ENCODE data around the gene LIPE.

The LIPE gene

GRCh38 chr19:42403586-42403985, 23.6 kb downstream of the LIPE start:
- ATAC-seq = no peak
- TF ChIP-seq SNAI2 (CRISPR knock-in tag; IDR thresholded peaks at IDR 0.05) (no peak), CREB5 (CRISPR knock-in tag; IDR thresholded peaks at IDR 0.05; ENCODE audit: low read depth) (no peak), ZFP3 (CRISPR knock-in tag; IDR thresholded peaks at IDR 0.05) (no peak), ESRRG (CRISPR knock-in tag; IDR thresholded peaks at IDR 0.05) (no peak), RARB (CRISPR knock-in tag; IDR thresholded peaks at IDR 0.05) (no peak), ARNTL (CRISPR knock-in tag; IDR thresholded peaks at IDR 0.05; ENCODE audit: borderline replicate concordance, low read depth) (no peak)

DNA sequence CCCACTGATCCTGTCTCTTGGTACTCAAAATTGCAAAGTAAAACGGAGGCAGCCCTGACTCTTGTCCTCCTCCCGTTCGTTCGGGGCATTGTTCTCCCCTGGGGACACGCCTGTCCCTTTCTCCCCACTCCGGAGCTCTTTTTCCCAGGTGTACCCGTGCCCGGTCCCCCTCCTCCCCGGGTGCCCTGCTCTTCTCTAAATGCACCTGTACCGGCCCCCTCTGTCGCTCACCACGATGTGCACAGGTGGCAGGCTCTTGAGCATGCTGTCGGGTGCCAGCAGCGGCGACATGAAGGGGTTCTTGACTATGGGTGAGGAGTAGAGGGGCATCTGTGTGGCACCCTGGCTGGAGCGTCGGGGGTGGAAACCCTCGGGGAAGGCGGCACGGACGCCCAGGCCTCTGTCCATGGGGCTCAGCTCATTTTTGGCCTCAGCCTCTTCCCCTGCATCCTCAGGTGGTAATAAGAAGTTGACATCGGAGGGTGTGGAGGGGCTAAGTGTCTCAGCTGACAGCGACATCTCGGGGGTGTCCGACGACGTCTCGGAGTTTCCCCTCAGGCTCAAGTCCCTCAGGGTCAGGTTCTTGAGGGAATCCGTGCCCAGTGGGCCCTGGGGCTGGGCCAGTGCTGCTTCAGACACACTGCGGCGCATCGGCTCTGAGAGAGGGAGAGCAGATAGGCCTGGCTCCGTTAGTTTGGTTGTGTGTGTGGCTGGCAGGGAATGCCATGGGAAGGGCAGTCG, 24.6 kb downstream of the LIPE start:
- TF ChIP-seq ZNF565 (CRISPR knock-in tag; conservative IDR thresholded peaks at IDR 0.05; ENCODE audit: low read depth) (no peak), ZC3H10 (CRISPR knock-in tag; IDR thresholded peaks at IDR 0.05) (no peak), CSRNP3 (CRISPR knock-in tag; IDR thresholded peaks at IDR 0.05) (no peak), BACH2 (CRISPR knock-in tag; IDR thresholded peaks at IDR 0.05; ENCODE audit: borderline replicate concordance) (no peak), TCF4 (CRISPR knock-in tag; IDR thresholded peaks at IDR 0.05; ENCODE audit: borderline replicate concordance) (no peak), ZNF8 (CRISPR knock-in tag; IDR thresholded peaks at IDR 0.05) (no peak), ZNF70 (CRISPR knock-in tag; IDR thresholded peaks at IDR 0.05) (no peak), OSR1 (CRISPR knock-in tag; IDR thresholded peaks at IDR 0.05) (no peak), ZFP3 (CRISPR knock-in tag; IDR thresholded peaks at IDR 0.05) (no peak)
- ATAC-seq = no peak

DNA sequence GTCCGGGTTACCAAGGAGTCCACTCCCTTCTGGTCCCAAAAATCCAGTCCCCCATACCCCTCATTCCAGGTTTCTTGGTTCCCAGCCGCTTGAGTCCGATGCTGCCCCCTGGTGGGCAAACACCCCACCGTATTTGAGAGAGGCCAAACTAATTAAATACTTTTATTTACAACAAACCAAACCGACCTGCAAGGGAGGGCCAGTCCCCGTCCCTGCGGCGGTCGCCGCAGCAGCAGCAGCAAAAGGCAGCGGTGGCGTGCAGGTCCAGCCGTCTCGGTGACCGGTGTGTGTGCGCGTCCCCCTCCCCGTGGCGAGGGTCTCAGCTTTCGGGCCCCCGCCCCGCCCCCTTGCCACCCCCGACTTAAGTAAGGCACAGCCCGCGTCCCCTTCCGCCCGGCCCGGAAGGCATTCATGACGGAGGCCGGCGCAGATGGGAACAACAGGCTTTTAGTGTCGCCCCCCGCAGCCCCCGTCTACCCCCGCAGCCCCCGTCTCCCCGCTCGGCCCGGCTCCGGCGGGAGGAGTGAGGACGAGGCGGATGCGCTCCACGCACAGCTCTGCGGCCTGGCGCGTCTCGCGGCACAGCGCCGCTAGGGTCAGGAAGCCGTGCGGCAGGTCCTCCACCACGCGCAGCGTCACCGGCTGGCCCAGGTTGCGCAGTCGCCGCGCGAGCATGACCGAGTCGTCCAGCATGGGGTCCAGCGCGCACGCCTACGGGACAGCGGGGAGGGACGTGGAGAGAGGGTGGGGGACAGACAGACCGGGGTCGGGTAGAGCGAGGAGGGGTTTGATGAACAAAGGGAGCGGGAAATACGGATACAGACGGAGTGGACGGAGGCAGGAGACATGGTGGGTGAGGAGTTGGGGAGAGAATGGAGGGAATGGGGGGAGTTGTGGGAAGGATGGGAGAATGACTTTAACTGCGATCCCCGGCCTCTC, 25.6 kb downstream of the LIPE start:
- TF ChIP-seq ZNF565 (CRISPR knock-in tag; conservative IDR thresholded peaks at IDR 0.05; ENCODE audit: low read depth) (no peak), ZC3H10 (CRISPR knock-in tag; IDR thresholded peaks at IDR 0.05) (no peak), ZNF8 (CRISPR knock-in tag; IDR thresholded peaks at IDR 0.05) (no peak), PATZ1 (CRISPR knock-in tag; IDR thresholded peaks at IDR 0.05; ENCODE audit: borderline replicate concordance) (no peak)
- peak; percentile 68 for ATAC-seq

- ATAC-seq = no peak
- no peak for TF ChIP-seq ZNF70 (CRISPR knock-in tag; IDR thresholded peaks at IDR 0.05)
- no peak for TF ChIP-seq RARB (CRISPR knock-in tag; IDR thresholded peaks at IDR 0.05)
- TF ChIP-seq ISL1 (CRISPR knock-in tag; IDR thresholded peaks at IDR 0.05) = no peak
Measured at GRCh38 chr19:42400404-42400803, 26.8 kb downstream of the LIPE start.

DNA sequence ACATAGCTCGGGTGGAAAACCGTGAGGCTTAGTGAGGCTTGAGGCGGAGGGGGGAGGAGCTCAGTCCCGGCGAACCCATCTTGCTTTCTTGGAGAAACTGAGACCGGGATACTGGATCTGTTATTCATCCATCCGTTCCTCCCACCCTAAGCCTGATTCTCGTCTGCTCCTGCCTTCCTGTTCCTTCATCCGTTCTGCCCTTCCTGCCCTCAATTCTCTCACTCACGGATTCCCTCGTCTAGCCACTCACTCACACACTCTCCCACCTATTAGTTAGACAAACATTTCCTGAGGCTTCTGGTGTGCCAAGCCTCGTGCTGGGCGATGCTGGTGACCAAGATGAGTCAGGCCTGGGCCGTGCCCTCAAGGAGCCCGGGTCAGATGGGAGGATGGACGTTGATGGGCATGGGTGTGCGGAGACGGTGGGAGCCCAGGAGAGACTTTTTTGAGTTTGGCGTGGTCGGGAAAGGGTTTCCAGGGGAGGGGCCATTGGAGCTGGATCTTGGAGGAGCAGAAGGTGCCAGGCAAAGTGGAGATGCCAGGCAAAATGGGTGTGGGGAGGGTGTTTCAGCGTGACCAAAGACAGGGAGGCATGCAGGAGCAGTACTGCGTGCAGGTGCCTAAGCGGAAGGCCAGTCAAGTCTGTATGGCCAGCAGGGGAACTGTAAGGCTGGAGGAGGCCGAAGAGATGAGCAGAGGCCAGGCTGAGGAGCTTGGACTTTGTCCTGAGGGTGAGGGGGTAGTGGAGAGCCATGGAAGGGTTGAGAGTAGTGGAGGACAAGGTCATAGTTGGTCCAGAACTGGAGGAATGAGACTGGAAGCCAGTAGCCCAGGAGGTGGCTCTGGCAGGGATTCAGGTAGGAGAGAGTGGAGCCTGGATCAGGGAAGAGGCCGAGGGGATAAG, 29.7 kb downstream of the LIPE start:
- ATAC-seq = no peak
- no peak for TF ChIP-seq SNAI2 (CRISPR knock-in tag; IDR thresholded peaks at IDR 0.05)
- no peak for TF ChIP-seq ZFP30 (CRISPR knock-in tag; IDR thresholded peaks at IDR 0.05)
- no peak for TF ChIP-seq BACH2 (CRISPR knock-in tag; IDR thresholded peaks at IDR 0.05; ENCODE audit: borderline replicate concordance)
- no peak for TF ChIP-seq POU6F1 (CRISPR knock-in tag; IDR thresholded peaks at IDR 0.05; ENCODE audit: borderline replicate concordance, low read depth)
- no peak for TF ChIP-seq PATZ1 (CRISPR knock-in tag; IDR thresholded peaks at IDR 0.05; ENCODE audit: borderline replicate concordance)
- TF ChIP-seq GLIS3 (CRISPR knock-in tag; IDR thresholded peaks at IDR 0.05) = no peak
- TF ChIP-seq OSR1 (CRISPR knock-in tag; IDR thresholded peaks at IDR 0.05) = no peak
- TF ChIP-seq ESRRG (CRISPR knock-in tag; IDR thresholded peaks at IDR 0.05) = no peak
- TF ChIP-seq CREB5 (CRISPR knock-in tag; IDR thresholded peaks at IDR 0.05; ENCODE audit: low read depth) = no peak
- no peak for TF ChIP-seq ZC3H10 (CRISPR knock-in tag; IDR thresholded peaks at IDR 0.05)
- TF ChIP-seq CSDC2 (CRISPR knock-in tag; IDR thresholded peaks at IDR 0.05) = no peak
- TF ChIP-seq ZNF70 (CRISPR knock-in tag; IDR thresholded peaks at IDR 0.05) = no peak
